ENCODE measurements around the gene ELMO2.

The ELMO2 gene

DNA sequence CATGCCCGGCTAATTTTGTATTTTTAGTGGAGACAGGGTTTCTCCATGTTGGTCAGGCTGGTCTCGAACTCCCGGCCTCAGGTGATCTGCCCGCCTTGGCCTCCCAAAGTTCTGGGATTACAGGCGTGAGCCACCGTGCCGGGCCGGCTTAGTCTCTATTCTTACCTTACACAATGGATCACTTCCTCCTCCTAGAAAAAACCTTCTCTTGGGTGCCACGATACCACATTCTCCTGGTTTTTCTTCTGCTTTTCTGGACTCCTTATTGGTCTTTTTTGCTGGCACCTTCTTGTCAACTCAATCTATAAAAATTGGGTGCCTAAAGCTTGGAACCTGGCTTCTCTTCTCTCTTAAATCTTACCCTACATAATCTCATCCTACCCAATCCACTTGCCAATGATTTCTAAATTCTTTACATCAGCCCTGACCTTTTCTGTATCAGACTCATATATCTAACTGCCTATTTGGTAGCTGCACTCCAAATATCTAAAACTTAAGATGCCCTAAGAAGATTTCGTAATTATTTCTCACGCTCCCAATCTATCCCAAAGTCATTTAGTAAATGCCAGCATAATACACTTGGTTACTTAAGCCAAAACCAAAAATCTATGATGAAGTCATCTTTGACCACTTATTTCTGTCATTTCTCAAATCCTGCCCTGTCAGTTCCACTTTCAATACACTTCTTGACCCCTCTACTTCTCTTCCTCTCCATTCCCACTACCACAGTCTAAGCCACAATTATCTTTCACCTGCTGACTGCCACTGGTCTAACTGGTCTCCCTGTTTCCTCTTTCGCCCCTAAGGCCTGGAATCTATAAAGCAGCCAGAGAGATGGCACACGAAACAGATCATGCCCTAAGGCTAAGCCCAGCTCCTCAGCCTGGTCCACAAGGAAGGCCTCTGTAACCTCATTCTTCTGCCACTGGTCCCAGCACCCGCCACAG is 43.2 kb downstream of the ELMO2 start:
- Histone ChIP-seq H3K27ac (replicated peaks) (peak overlapping the region; percentile 96), H3K27me3 (ENCODE audit: insufficient read depth, poor library complexity, severe bottlenecking) (no peaks in the 10 kb centered on the region), H3K4me3 (replicated peaks; ENCODE audit: insufficient read depth, low read length) (peak overlapping the region; percentile 94)
- TF ChIP-seq, protein P1, sequence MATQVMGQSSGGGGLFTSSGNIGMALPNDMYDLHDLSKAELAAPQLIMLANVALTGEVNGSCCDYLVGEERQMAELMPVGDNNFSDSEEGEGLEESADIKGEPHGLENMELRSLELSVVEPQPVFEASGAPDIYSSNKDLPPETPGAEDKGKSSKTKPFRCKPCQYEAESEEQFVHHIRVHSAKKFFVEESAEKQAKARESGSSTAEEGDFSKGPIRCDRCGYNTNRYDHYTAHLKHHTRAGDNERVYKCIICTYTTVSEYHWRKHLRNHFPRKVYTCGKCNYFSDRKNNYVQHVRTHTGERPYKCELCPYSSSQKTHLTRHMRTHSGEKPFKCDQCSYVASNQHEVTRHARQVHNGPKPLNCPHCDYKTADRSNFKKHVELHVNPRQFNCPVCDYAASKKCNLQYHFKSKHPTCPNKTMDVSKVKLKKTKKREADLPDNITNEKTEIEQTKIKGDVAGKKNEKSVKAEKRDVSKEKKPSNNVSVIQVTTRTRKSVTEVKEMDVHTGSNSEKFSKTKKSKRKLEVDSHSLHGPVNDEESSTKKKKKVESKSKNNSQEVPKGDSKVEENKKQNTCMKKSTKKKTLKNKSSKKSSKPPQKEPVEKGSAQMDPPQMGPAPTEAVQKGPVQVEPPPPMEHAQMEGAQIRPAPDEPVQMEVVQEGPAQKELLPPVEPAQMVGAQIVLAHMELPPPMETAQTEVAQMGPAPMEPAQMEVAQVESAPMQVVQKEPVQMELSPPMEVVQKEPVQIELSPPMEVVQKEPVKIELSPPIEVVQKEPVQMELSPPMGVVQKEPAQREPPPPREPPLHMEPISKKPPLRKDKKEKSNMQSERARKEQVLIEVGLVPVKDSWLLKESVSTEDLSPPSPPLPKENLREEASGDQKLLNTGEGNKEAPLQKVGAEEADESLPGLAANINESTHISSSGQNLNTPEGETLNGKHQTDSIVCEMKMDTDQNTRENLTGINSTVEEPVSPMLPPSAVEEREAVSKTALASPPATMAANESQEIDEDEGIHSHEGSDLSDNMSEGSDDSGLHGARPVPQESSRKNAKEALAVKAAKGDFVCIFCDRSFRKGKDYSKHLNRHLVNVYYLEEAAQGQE (IDR thresholded peaks at IDR 0.05; ENCODE audit: insufficient replicate concordance, low read depth): no peak
- peak; percentile 68; the same call in 1 of the 2 replicates for TF ChIP-seq SPI1 (IDR thresholded peaks at IDR 0.05; ENCODE audit: borderline replicate concordance, low read depth)
- peak; percentile 56 for DNase-seq (ENCODE audit: low read depth in 1 of 2, low spot score in 1 of 2)

DNA sequence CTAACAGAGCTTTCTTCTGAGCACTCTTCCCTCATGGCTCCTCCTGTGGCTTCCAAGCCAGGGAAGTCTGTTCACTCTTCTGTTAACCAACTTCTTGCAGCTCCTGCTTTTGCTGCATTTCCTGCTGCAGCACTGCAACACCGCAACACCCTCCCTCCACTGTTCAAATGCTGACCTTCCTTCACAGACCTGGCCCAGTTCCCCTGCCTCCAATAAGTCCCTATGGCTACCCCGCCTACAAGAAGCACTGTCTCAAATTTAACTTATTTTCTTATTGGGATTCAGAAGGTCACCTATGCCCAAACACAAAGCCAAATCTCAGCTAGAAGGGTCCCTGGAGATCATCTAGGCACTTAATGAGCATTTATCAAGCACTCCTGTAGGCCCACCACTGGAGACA is 44.6 kb downstream of the ELMO2 start:
- TF ChIP-seq GABPA (IDR thresholded peaks at IDR 0.05; ENCODE audit: low read depth) (no peak), POLR2AphosphoS5 (IDR thresholded peaks at IDR 0.05; ENCODE audit: low read depth) (peak; percentile 39; the same call in 1 of the 2 replicates), SPI1 (IDR thresholded peaks at IDR 0.05; ENCODE audit: borderline replicate concordance, low read depth) (no peak)
- Histone ChIP-seq H3K27me3 (ENCODE audit: insufficient read depth, poor library complexity, severe bottlenecking) (no peaks in the 10 kb centered on the region), H3K4me3 (replicated peaks; ENCODE audit: insufficient read depth, low read length) (no peak overlapping the region), H3K27ac (replicated peaks) (peak overlapping the region; percentile 96)
- peak in 1 of 2 experiments; percentile 36 for DNase-seq (ENCODE audit: low read depth in 1 of 2, low spot score in 1 of 2)

DNA sequence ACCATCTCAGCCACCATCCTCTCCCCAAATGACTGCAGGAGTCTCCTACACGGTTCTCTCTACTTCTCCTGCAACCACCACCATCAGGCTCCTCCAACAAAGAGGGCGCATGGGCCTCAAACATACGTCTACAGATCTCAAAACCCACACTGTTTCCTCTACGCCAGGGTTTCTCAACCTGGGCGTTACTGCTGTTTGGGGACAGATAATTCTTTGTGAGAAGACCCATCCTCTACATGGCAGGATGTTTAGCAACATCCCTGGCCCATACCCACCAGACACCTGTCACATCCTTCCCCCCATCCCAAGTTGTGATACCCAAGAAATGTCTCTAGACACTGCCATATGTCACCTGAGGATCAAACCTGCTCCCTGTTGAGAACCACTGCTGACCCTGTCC is 45.0 kb downstream of the ELMO2 start:
- no peak for TF ChIP-seq GABPA (IDR thresholded peaks at IDR 0.05; ENCODE audit: low read depth)
- peak; percentile 31; the same call in 1 of the 2 replicates for TF ChIP-seq POLR2AphosphoS5 (IDR thresholded peaks at IDR 0.05; ENCODE audit: low read depth)
- no peak overlapping the region for H3K4me3 ChIP-seq (replicated peaks; ENCODE audit: insufficient read depth, low read length)
- H3K27ac ChIP-seq (replicated peaks): peak overlapping the region; percentile 96
- H3K27me3 ChIP-seq (ENCODE audit: insufficient read depth, poor library complexity, severe bottlenecking): no peaks in the 10 kb centered on the region
- peak in 1 of 2 experiments; percentile 83 for DNase-seq (ENCODE audit: low read depth in 1 of 2, low spot score in 1 of 2)

DNA sequence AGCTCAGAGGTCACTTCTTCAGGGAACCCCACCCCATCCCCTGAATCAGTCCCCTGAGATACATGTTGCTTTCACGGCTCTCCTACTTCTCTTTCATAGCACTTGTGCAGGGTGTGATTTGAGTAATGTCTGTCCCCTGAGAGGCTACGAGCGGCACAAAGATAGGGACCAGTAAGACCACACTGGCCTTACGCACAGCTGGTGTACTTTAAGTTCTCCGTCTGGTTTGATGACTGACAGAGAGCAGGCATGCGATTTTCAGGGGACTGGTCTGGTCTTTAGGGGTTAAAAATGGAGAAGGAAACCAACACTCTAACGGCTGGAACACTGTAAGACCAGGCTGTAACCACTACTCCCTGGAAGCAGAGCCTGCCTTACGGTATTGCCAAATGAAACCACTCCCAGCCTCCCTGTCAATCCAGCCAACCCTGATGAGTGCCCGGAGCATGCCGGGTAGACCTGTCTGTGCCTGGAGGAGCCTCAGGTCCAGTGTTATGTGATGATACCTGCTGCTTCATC is 47.1 kb downstream of the ELMO2 start:
- no peak overlapping the region for H3K4me3 ChIP-seq (replicated peaks; ENCODE audit: insufficient read depth, low read length)
- DNase-seq (ENCODE audit: low read depth in 1 of 2, low spot score in 1 of 2): peak in 1 of 2 experiments; percentile 90
- no peak for TF ChIP-seq GABPA (IDR thresholded peaks at IDR 0.05; ENCODE audit: low read depth)
- TF ChIP-seq, protein P2, sequence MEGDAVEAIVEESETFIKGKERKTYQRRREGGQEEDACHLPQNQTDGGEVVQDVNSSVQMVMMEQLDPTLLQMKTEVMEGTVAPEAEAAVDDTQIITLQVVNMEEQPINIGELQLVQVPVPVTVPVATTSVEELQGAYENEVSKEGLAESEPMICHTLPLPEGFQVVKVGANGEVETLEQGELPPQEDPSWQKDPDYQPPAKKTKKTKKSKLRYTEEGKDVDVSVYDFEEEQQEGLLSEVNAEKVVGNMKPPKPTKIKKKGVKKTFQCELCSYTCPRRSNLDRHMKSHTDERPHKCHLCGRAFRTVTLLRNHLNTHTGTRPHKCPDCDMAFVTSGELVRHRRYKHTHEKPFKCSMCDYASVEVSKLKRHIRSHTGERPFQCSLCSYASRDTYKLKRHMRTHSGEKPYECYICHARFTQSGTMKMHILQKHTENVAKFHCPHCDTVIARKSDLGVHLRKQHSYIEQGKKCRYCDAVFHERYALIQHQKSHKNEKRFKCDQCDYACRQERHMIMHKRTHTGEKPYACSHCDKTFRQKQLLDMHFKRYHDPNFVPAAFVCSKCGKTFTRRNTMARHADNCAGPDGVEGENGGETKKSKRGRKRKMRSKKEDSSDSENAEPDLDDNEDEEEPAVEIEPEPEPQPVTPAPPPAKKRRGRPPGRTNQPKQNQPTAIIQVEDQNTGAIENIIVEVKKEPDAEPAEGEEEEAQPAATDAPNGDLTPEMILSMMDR (IDR thresholded peaks at IDR 0.05; ENCODE audit: insufficient read depth, low read length): no peak
- TF ChIP-seq, protein P1 (IDR thresholded peaks at IDR 0.05; ENCODE audit: insufficient replicate concordance, low read depth): no peak
- peak; percentile 71 for TF ChIP-seq POLR2AphosphoS5 (IDR thresholded peaks at IDR 0.05; ENCODE audit: low read depth)
- TF ChIP-seq SPI1 (IDR thresholded peaks at IDR 0.05; ENCODE audit: borderline replicate concordance, low read depth): no peak
- peak overlapping the region; percentile 96 for H3K27ac ChIP-seq (replicated peaks)
- no peaks in the 10 kb centered on the region for H3K27me3 ChIP-seq (ENCODE audit: insufficient read depth, poor library complexity, severe bottlenecking)

DNA sequence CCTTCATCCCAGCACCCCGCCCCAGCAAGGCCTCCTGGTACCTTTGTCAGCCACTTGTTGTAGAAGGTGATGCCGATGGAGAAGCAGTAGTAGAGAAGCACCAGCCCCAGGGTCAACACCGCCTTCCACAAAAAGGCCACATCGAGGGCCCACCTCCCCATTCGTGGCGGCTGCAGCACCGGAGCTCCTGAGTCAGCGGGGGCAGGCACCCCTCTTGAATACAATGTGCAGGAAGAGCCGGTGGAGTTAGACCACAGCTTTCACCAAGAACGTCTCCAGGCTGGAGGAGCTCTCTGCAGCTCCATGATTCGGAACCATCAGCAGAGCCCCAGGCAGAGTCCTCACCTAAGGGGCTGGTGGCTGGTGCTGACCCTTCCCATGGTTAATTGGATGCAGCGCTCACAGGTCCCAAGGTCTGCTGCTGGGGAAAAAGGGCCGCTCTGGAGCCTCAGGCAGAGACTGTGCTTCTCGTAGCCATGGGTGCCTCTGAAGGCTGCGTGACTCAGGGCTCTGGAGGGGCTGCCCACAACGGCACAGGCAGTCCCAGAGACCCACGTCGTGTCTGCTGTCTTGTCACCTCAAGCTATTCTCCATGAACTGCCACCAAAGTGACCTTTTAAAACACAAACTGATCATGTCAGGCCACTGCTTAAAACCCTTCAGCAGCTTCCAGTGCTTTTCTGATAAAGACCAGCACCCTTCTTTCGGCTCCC is 47.9 kb downstream of the ELMO2 start:
- H3K4me3 ChIP-seq (replicated peaks; ENCODE audit: insufficient read depth, low read length): no peak overlapping the region
- H3K27ac ChIP-seq (replicated peaks): peak overlapping the region; percentile 96
- DNase-seq (ENCODE audit: low read depth in 1 of 2, low spot score in 1 of 2): no peak
- H3K27me3 ChIP-seq (ENCODE audit: insufficient read depth, poor library complexity, severe bottlenecking): no peaks in the 10 kb centered on the region
- no peak for TF ChIP-seq GABPA (IDR thresholded peaks at IDR 0.05; ENCODE audit: low read depth)
- TF ChIP-seq, protein P1 (IDR thresholded peaks at IDR 0.05; ENCODE audit: insufficient replicate concordance, low read depth): no peak
- TF ChIP-seq, protein P2 (IDR thresholded peaks at IDR 0.05; ENCODE audit: insufficient read depth, low read length): no peak
- no peak for TF ChIP-seq SPI1 (IDR thresholded peaks at IDR 0.05; ENCODE audit: borderline replicate concordance, low read depth)
- TF ChIP-seq POLR2AphosphoS5 (IDR thresholded peaks at IDR 0.05; ENCODE audit: low read depth): no peak
